OCI-LY1 (cell line): ENCODE measurements around the gene THUMPD2.

Experiments
- H2AFZ ChIP-seq: fragments of 200-600 bp; sonication (generic), shearing (Covaris generic); 2 replicates; pipeline ENCODE4 v1.6.0; 2014; ENCODE audit warnings: antibody characterized with exemption, mild to moderate bottlenecking, low read length
- H3F3A ChIP-seq: fragments of 200-600 bp; sonication (generic), shearing (Covaris generic); 2 replicates; pipeline ENCODE4 v1.6.0; 2014; ENCODE audit warnings: mild to moderate bottlenecking, antibody characterized with exemption, low read length, moderate library complexity; ENCODE audit not compliant: insufficient read depth
- H3K27ac ChIP-seq: fragments of 200-600 bp; sonication (generic); 2 replicates; pipeline ENCODE4 v1.5.1; 2014; ENCODE audit warnings: low read length, mixed run types, mild to moderate bottlenecking, low read depth; ENCODE audit not compliant: poor library complexity, severe bottlenecking
- H3K27me3 ChIP-seq: fragments of 200-600 bp; sonication (generic); 2 replicates; pipeline ENCODE4 v1.6.0; 2014; ENCODE audit warnings: antibody characterized with exemption, mild to moderate bottlenecking, low read length, moderate library complexity; ENCODE audit not compliant: insufficient read depth
- H3K36me3 ChIP-seq: fragments of 200-600 bp; sonication (generic); 2 replicates; pipeline ENCODE4 v1.6.1; 2014; ENCODE audit warnings: mild to moderate bottlenecking, antibody characterized with exemption, low read length, moderate library complexity, mixed read lengths; ENCODE audit not compliant: insufficient read depth
- H3K4me1 ChIP-seq: fragments of 200-600 bp; sonication (generic); 2 replicates; pipeline ENCODE4 v1.5.1; 2014; ENCODE audit warnings: mild to moderate bottlenecking, low read length, moderate library complexity; ENCODE audit not compliant: insufficient read depth, severe bottlenecking
- H3K4me2 ChIP-seq: fragments of 200-600 bp; sonication (generic), shearing (Covaris generic); 2 replicates; pipeline ENCODE4 v1.6.1; 2014; ENCODE audit warnings: low read length
- H3K4me3 ChIP-seq: fragments of 200-600 bp; sonication (generic); 2 replicates; pipeline ENCODE4 v1.5.1; 2014; ENCODE audit warnings: low read length, low read depth, mild to moderate bottlenecking, mixed read lengths; ENCODE audit not compliant: poor library complexity, severe bottlenecking
- H3K79me2 ChIP-seq: fragments of 200-600 bp; shearing (Covaris generic); 2 replicates; pipeline ENCODE4 v1.6.1; 2016; ENCODE audit warnings: mixed run types, low read length, mixed read lengths; ENCODE audit not compliant: insufficient read depth
- H3K9ac ChIP-seq: fragments of 200-600 bp; sonication (generic), shearing (Covaris generic); 2 replicates; pipeline ENCODE4 v1.6.1; 2014; ENCODE audit warnings: mild to moderate bottlenecking, low read length, mixed read lengths
- H3K9me2 ChIP-seq: fragments of 200-600 bp; sonication (generic), shearing (Covaris generic); 2 replicates; pipeline ENCODE4 v1.6.1; 2014; ENCODE audit warnings: low read depth, mild to moderate bottlenecking, low read length, mixed read lengths
- H3K9me3 ChIP-seq: fragments of 200-600 bp; shearing (Covaris generic); 2 replicates; pipeline ENCODE4 v1.6.1; 2014; ENCODE audit warnings: low read length, mixed read lengths
- H4K20me1 ChIP-seq: fragments of 200-600 bp; sonication (generic), shearing (Covaris generic); 2 replicates; pipeline ENCODE4 v1.6.0; 2016; ENCODE audit warnings: mild to moderate bottlenecking, low read length; ENCODE audit not compliant: insufficient read depth
- CTCF ChIP-seq: fragments of 200-600 bp; sonication (generic), shearing (Covaris generic); IDR thresholded peaks from 2 replicates; pipeline ENCODE4 v1.5.1; 2017; ENCODE audit warnings: mild to moderate bottlenecking, antibody characterized with exemption, low read length, moderate library complexity, mixed read lengths
- EZH2 ChIP-seq: fragments of 200-600 bp; sonication (generic), shearing (Covaris generic); IDR thresholded peaks from 2 replicates; pipeline ENCODE4 v1.8.0; 2017; ENCODE audit warnings: borderline replicate concordance, mixed run types, mild to moderate bottlenecking, antibody characterized with exemption, low read length, moderate library complexity, mixed read lengths

THUMPD2 gene

DNA sequence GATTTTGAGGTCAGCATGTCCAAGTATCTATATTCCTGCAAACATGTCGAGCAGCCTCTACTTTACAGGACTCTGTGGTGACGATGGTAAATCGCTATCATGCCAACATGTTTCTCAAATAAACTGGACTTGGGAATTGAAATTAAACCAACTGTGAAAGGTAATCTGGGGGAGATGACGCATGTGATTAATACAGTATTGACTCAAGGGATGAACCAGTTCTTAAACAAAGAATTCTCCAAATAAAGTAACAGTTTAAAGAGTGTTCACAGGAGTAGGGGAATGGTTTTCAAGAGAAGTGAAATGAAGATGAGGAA lies 54.3 kb downstream of the THUMPD2 start:
- H3K27ac ChIP-seq = no peak overlapping the region
- no peak overlapping the region for H3K4me3 ChIP-seq
- H3K4me2 ChIP-seq = no peak overlapping the region
- H3K79me2 ChIP-seq = no peaks in the 10 kb centered on the region
- no peaks in the 10 kb centered on the region for H3K9me2 ChIP-seq
- H3K9ac ChIP-seq = no peak overlapping the region
- H3K4me1 ChIP-seq = no peaks in the 10 kb centered on the region
- no peak overlapping the region for H2AFZ ChIP-seq
- no peaks in the 10 kb centered on the region for H3K27me3 ChIP-seq
- no peaks in the 10 kb centered on the region for H3F3A ChIP-seq
- TF ChIP-seq EZH2 = no peak
- TF ChIP-seq CTCF = no peak
- H3K36me3 ChIP-seq = no peaks in the 10 kb centered on the region
- no peaks in the 10 kb centered on the region for H4K20me1 ChIP-seq
- no peaks in the 10 kb centered on the region for H3K9me3 ChIP-seq

DNA sequence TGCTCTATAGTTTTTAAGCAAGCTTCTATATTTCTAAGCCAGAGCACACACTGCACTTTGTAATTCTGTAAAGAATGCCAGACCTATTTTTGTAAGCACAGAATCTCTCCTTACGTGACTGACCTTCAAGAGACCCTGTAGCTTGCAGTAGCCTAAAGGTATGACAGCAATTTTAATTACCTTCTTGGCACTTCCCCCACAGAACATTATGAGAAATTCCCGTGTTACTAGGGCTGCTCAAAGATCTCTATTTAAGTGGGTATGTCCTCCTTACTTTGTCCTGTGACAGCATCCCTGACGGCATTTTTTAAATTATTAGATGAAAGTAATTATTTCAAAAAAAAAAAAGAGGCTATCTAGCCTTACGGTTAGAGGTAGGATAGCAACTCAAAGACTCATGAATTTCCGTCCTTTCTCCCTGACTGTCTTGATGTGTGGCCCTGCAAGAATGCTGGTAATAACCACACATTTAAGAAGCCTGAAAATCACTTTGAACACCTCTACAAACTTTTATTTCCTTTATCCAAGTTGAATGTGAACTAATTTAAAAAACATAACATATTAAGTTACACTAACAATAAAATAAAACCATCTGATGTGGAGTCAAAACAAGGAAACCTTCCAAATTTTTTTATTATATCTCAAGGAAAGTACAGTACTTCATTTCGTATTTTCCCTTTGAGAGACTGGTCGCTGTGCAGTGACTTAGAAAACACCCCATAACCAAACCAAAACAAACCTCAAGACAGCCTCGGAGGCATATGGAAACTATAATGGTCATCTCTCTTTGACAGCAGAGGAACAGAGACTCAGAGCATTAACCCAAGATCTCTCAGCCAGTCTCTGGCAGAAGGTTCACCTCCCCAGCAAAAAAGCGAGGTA lies 54.9 kb downstream of the THUMPD2 start:
- Histone ChIP-seq H3K9me3 (no peaks in the 10 kb centered on the region), H2AFZ (no peak overlapping the region), H3K36me3 (no peaks in the 10 kb centered on the region), H3F3A (no peaks in the 10 kb centered on the region), H3K79me2 (no peaks in the 10 kb centered on the region), H3K9me2 (no peaks in the 10 kb centered on the region), H3K4me3 (no peak overlapping the region), H3K27ac (no peak overlapping the region), H3K4me2 (no peak overlapping the region), H3K4me1 (no peaks in the 10 kb centered on the region), H4K20me1 (no peaks in the 10 kb centered on the region), H3K9ac (no peak overlapping the region), H3K27me3 (no peaks in the 10 kb centered on the region)
- TF ChIP-seq EZH2 (no peak), CTCF (no peak)

DNA sequence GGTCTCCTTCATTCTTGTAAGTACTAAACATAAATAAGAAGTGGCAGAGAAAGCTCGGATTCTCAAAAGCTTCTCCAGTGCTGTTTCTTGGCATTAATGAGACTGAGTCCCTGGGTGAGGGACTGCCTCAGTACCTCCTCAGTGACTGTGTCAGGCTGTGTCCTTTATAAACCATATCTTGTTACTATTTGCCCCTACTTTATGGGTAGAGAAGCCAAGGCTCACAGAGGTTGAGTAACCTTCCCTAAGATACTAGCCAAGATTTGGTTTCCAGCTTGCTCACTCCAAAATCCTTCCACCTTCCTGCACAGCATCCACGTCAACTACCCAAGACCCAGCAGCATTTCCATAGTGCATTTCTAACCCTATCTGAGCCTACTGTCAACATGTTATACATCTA lies 55.6 kb downstream of the THUMPD2 start:
- Histone ChIP-seq H2AFZ (no peak overlapping the region), H3K4me1 (no peaks in the 10 kb centered on the region), H3K9me3 (no peaks in the 10 kb centered on the region), H3K9ac (no peak overlapping the region), H3K9me2 (no peaks in the 10 kb centered on the region), H3K27ac (no peak overlapping the region), H4K20me1 (no peaks in the 10 kb centered on the region), H3F3A (no peaks in the 10 kb centered on the region), H3K27me3 (no peaks in the 10 kb centered on the region), H3K4me2 (no peak overlapping the region), H3K4me3 (no peak overlapping the region), H3K36me3 (no peaks in the 10 kb centered on the region), H3K79me2 (no peaks in the 10 kb centered on the region)
- TF ChIP-seq CTCF (no peak), EZH2 (no peak)
